ENCODE data around the gene CNKSR3.

The CNKSR3 gene

GRCh38 chr6:154500769-154501577, 9.5 kb downstream of the CNKSR3 start:
- no peak for DNase-seq

DNA sequence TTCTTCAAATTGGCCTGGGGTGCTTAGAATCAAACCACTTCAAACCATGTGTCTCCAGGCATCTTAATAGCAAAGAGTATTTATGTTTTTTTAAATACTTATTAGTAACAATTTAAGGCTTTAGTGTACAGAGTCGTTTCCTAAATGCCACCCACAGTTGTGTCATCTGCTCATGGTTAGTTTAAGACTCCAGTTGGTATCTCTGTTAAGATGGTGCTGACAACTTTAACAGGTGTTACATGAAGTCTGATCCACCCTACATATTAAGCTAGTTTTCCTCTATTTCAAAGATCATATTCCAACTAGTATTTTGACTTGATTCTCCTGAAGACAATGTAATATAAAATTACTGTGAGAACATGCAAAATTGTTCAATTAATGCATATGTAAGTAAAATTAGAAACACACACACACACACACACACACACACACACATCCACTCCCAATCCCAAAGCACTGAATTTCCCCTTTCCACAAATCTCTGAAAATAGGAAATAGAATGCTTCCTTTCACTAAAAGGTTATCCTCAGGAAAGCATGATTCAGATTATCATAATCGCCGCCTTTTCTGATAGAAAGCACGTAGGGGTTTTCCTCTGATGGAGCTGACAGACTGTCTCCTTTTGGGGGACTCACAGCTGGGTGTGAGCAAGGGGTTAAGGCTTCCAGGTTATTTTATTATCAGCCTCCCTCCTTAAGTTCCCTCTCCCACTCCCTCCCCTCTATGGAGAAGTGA, 10.5 kb downstream of the CNKSR3 start:
- DNase-seq: no peak

DNA sequence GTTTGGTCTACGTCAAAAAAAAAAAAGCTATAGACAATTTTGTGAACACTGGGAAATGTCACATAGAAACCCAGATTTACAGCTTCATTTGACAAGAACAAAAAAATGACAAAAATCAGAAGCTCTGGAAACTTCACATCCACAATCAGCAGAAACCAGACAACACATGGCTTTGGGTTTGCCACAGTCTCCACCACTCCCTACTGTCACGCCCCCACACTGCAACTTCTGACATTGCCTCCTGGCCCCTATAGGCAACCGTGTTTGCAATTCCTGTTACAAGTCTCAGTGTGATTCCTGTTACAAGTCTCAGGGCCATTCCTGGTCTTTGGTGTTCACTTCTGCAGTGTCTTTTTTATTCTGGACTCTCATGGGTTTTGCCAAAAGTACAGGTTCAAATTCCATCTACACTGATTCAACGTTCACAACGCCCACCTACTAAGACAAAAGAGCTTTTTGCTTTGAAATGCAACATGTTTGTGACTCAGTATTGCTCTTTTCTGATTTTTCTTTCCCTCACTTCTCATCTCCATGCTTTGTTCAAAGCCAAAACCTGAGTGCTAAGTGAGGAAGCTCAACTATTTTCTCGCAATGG, 12.0 kb downstream of the CNKSR3 start:
- DNase-seq: no peak

DNA sequence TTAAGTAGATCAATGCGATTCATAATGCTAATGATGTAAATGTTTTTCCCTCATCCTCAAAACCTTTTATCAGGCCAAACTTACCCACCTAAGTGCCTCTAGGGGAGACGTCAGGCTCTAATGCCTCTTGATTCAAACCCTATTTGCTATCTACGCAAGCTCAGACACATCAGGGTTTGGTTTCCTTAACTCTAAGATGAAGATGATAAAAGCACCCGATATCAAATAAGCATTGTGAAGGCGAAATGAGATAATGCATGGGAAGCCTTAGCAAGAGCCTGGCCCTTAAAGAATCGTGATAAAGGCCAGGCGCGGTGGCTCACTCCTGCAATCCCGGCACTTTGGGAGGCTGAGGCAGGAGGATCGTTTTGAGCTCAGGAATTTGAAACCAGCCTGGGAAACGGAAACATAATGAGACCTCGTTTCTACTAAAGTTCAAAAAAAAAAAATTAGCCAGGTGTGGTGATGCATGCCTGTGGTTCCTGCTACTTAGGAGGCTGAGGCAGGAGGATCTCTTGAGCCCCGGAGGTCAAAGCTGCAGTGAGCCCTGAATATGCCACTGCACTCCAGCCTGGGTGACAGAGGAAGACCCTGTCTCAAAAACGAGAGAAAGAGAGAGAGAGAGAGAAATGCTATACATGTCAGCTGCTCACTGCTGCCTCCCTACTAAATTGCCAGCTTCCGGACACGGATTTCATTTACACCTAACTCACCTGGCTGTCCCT, 13.5 kb downstream of the CNKSR3 start:
- no peak for DNase-seq

DNA sequence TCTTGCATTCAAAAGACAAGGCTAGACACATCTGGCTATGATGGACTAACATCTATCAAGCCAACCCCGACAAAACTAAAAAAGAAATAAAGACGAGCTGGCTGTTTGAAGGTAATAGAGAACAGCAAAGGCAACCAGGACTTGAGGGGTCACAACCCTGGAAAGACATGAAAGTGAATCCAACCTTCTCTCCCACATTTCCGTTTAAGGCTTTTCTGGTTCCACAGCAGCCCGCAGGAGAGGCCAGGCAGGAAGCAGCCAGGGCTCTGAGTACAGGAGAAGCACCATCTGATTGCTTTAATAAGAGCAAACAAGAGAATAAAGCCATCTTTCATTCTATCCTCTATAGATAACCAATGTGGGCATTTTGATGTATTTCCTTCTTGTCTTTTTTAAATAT, 14.3 kb downstream of the CNKSR3 start:
- DNase-seq: no peak

DNA sequence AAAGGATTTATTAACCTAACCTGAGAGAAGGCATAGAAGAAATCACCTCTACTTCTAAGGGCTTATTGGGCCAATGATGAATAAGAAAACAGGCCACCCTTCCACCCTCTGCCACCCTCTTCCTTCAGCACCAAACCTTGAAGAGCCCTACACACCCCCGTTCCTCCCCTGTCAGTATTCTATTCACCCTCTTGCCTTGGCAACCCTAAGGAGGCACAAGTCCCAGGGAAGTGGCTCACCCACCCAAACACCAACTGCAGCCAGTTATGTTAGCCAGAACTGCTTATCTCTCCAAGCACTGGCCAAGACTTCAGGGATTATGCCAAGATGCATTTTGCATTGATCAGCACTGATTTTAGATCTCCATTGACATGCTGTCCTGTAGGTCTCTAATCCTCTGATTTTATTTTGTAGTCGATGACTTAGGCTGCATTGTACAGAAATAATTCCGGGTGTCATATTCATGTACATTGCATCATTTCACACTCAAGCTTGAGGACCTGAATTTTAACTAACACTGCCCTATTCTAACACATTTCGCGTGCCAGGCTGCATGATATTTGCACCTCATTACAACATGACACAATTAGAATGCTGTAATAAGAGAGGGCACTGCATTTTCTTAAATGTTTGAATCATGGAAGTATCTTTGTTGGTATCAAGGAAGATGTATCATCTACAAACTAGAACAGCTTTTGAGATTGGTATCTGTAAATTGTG, 15.7 kb downstream of the CNKSR3 start:
- DNase-seq: no peak

GRCh38 chr6:154491567-154492470, 18.7 kb downstream of the CNKSR3 start:
- no peak for DNase-seq

DNA sequence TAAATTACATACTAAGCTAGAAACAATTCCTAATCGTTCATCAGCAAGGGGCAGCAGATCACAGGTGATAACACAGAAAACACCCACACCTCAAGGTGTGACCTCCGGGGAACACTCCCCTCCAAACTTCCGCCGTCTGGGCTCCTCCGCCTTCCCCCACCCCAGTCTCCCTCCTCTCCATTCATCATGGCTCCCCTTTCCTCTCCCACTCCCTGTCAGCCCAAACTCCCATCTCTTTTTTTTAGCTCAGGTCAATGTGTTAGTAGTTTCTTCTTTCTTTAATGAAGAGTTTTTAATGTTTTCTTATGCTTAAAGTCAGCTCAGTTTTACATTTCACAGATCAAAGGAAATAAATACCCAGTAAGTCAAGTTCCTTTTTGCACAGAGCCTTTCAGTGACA, 20.7 kb downstream of the CNKSR3 start:
- DNase-seq: no peak

- no peak for DNase-seq
These were observed 21.6 kb downstream of the CNKSR3 start for GRCh38 chr6:154488802-154489437.

GRCh38 chr6:154488248-154488593, 22.3 kb downstream of the CNKSR3 start:
- DNase-seq: no peak

- DNase-seq: no peak
These were observed 22.9 kb downstream of the CNKSR3 start for GRCh38 chr6:154487367-154488247.

DNA sequence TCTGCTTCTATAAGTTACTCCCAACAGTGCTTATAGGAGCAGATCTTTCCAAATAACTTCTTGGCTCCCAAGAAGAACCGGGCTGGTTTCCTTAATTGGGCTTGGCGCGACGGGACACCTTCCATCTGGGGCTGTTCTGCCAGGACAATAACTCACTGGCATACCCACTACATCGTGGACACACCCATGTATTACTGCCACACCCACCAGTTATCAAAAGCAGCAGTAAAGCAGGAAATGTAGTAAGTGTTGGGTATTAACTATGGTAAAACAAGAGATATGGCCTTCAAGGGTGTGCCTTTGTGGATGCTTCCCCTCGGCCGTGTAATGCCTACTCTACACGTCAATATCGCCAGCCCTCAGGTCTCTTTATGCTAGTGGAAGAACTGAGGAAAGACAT, 24.7 kb downstream of the CNKSR3 start:
- DNase-seq: no peak

DNA sequence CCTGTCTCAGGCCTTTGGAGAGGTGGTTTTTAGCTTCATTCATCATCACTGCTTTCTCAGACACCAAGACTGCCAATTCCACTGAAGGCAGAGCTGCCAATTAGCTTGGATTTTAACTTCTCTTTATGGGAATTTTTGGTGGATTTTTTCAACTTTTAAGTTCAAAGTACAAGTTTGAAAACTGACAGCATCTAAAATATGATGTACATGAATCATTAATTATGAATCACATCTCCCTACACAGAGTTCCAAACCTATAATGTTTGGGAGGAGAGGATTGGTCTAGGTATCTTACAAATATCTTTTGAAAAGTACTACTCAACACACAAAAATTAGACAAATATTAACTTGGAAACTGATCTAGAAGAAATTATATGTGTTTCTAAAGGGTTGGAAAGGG, 25.5 kb downstream of the CNKSR3 start:
- DNase-seq: no peak

- DNase-seq: no peak
These were observed 27.6 kb downstream of the CNKSR3 start for GRCh38 chr6:154482858-154483257.

DNA sequence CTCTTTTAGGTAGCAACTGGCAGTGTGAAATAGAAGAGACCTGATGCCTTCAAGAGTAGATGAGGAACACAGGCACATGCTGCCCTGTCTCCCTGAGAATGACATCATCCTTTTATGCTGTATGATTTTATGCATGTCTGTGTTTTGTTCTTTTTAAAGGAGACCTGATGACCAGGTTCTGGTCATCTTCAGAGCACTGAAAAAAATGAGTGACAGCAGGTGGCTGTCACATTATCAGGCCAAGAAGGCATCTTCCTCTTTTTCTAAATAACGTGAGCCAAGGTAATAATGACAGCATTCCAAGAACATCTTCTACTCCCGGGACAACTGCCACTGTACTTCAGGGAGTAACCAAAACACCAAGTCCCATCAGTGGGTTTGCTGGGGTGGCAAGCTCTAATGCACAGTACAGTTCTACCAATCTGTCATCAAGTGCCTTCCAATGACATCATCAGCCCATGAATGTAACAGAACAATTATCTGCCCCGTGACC, 28.9 kb downstream of the CNKSR3 start:
- no peak for DNase-seq

DNA sequence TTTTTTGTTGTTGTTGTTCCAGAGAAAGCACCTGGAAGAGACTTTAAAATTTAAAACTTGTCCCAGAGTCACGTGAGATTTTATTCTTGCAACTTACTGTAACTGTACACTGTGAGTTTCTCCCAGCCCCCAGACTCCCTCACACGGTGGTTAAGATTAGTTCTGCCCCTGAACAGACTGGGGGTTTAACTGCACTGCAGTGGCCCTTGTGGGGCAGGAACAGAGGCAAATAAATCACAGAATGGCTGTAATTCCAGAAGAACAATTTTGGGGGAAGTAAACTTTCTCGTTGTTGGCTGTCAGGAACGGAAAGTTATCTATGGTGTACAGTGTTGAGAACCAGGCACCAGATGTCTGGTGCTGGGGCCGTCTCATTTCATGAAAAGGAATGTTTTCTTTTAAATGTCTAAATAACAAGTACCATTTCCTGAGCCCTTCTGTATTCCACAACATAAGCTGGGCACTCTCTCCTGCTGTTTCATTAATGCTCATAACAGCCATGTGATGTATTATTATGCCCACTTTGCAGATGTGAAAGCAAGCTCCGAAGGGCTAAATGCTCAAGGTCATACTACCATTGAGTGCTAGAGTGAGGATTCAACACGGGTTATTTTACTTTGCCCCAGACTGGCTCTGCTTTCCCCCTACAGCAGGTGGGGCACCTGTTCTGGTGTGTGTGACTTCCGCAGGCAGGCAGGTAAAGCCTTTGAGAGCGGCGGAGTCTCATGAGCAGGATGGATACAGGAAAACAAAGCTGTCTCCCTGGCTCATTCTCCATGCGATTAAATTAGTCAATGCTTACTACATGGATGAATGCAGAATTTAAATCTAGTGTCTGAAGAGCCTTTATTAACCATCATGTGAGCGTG, 30.5 kb downstream of the CNKSR3 start:
- no peak for DNase-seq

DNA sequence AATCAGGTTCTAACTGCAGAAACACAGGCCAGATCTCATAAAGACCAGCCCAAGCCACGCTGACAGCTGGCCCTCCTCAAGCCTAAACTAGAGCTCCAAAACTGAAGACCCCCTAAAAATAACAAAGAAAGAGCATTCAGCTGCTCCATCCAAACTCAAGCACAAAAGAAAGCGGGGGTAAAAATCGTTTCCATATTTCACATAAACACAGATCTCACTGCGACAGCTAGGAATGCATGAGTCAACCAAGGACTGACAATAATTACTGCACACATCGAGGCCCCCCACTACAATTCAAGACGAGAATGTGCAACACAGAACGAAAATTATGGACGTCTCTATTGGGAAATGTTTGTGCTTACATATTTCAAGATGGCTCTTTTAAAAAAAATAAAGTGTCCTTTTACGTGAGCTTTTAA, 31.1 kb downstream of the CNKSR3 start:
- DNase-seq: no peak

DNA sequence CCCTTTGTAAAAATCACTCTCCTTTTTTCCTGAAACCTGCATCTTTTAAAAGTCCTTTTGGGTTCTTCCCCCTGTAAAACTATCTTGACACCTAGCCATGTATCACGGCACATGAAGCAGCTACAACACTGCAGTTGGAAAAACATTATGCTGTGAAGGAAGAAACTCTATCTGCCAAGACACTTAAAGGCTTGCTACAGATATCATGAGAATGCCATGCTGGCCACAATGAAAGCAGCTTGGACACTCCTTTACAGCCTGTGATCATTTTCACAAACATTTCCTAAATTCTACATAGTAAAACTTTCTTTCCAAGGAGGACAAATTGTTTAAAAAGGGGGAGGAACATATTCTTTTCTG, 31.8 kb downstream of the CNKSR3 start:
- no peak for DNase-seq
